Measurements from ENCODE around the gene MYL10.
"Not testable (repeated sequence)": the region's sequence is repeated elsewhere in the genome, so short reads cannot be mapped to it uniquely, and the experiment has no call there.

MYL10 gene

GRCh38 chr7:101617451-101618206, 11.5 kb downstream of the MYL10 start:
- no peak for DNase-seq

GRCh38 chr7:101615446-101615845, 13.7 kb downstream of the MYL10 start:
- no peak for DNase-seq

DNA sequence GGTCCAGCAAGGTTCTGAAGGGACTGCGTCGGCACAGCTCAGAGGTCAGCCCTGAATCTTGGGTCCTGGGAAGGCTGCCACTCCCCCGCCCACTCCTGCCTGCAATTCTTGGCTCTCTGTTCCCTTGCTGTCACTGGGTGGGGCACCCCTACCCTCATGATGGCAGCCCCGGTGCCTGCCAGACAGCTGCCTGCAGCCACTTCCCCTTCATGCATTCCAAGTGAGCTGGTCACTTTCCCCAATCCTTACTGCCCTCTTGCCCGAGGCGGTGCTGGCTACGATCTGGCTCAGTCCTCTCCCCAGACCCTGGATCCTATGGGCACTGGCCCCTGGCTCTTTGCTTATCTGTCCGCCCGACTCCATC, 14.2 kb downstream of the MYL10 start:
- DNase-seq = no peak

DNA sequence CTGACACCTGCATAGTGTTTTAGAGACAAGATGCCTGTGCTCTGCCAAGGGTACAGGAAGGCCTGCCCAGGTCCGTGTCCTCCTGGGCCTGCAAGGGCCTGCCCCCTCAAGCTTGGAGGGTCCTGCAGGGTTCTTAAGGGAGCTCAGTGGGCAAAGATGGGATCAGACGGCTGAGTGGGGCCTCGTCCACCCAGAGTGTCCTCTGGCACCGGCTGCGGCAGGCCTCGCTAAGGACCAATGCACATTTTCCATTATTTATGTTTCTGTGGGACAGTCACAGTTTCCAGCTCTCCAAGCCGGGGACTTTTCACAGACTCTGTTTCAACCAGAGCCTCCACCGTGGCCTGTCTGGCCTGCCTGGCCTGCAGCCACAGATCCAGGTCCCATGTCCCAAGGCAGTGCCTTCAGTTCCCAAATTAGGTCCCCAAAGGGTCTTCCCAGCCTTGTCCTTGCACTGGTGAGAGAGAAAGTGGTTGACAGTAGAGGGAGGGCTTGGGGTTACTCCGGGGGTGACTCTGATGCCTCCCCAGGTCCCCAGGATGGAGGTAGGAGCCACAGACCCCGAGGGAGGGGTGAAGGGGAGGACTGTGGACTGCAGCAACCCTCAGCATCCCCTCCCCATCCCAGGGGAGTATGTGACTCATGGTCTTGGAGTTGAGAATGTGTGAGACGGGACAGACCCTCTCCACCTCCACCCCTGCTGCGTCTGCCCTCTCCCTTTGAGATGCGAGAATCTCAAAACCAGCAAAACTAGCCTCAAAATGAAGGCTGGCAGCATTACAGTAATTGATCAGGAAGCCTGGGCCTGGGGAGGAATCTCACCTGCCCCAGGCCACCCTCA, 14.8 kb downstream of the MYL10 start:
- DNase-seq = no peak

- no peak for DNase-seq
Observed at GRCh38 chr7:101612885-101613515, 16.1 kb downstream of the MYL10 start.

GRCh38 chr7:101608772-101609713, 20.1 kb downstream of the MYL10 start:
- no peak for DNase-seq

DNA sequence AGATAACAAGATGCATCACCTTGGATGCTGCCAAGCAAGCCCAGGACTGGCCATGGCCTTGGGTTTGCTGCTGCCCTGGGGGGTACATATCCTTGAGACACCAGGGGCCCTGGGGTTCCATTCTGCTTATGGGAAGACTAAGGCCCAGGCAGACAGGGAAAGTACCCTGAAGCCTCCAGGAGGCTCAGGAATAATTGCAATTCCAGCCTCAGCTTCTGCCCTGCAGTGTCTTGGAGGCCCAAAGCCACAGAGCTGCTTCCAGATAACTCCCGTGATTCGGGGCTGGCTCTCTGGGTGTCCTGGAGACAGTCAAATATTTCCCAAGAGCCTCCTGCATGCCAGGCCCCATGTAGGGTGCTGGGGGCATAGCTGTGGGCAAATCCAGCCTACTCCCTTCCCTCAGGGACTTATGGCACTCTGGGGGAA, 22.6 kb downstream of the MYL10 start:
- no peak for DNase-seq

DNA sequence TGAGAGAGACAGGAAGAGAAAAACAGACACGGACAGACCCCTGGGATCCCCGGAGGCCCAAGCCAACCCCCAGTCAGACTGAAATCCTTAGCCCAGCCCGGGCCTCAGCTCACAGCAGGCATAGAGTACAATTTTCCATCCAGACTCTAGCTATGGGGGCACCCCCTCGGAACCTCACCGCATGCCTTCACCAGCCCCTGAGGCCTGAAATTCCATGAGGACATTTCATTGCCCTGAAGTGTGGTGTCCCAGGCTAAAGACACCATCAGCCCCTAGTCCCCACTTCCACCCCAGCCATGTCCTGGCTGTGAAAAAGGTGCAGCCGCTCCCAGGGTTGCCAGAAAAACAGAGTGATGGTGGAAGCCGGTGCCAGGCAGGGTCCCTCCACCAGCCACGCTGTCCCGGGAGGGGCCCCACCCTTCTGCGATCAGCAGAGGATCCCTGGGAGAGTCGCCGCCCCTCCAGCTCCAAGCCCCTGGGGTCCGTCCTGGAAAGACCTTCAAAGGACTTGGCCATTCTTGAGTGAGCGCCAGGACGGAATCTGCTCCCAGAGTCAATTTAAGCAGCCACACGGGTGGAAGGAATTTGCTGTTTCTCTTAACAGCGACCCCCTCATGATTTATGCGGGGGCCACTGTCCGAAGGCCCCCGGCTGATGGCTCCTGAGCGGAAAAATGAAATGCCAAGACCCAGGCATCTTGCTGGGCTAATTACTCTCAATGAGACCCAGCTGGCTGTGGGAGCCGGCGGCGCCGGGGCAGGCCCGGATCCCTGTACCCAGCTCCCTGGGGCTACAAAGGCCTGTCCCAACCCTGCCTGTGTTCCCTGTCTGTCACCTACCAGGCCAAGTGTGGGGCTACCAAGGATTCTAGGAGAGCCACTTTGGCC, 23.2 kb downstream of the MYL10 start:
- no peak for DNase-seq

DNA sequence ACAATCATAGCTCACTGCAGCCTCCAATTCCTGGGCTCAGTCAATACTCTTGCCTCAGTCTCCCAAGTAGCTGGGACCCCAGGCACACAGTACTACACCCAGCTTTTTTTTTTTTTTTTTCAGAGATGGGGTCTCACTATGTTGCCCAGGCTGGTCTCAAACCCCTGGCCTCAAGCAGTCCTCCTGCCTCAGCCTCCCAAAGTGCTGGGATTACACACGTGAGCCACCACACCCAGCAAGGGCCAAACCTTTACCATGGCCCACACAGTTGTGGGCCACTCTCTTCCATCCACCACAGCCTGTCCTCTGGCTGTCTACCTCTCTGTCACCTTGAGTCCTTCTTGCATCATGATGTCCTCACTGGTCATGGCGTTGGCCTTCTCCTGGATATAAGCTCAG, 24.2 kb downstream of the MYL10 start:
- not testable (repeated sequence) for DNase-seq

DNA sequence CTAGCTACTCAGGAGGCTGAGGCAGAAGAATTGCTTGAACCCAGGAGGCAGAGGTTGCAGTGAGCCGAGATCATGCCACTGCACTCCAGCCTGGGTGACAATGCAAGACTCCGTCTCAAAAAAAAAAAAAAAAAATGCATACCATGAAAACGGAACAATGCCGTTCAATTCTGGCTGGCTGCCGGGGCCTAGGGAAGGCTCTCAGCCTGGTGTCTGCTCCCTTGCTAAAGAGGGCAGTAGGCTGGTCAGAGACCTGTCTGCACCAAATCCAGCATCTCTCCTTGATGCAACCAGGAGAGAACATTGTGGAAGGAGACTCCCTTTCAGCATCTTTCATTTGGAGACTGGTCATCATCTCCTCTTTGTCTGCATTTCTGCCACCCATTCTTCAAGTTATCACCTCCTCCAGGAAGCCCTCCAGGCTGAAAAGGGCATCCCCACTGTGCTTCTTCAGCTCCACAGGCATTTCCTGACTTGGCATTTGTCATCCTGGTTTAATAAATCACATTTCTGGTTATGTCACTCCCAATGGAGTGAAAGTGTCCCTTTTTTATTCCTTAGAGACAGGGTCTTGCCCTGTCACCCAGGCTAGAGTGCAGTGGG, 24.7 kb downstream of the MYL10 start:
- DNase-seq = no peak

GRCh38 chr7:101602484-101603241, 26.4 kb downstream of the MYL10 start:
- peak; percentile 44 for DNase-seq

DNA sequence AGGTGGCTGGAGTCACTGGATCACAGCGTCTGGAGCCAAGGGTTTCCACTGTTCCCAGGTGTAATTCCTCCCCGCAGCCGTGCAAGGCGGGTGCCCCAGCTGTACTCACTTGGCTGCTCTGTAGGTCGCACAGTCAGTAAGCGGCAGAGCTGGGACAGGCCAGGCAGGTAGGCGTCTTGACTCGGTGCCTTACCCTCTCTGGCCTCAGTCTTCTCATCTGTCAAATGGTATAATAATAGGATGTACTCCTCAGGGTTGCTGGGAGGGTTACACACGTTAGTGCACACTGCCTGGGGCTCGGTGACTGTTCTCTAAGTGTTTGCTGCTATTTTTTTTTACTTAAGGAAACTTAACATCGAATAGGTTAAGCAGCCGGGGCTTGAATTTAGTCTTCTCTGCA, 27.0 kb downstream of the MYL10 start:
- DNase-seq = no peak

GRCh38 chr7:101599787-101600186, 29.3 kb downstream of the MYL10 start:
- no peak for DNase-seq

DNA sequence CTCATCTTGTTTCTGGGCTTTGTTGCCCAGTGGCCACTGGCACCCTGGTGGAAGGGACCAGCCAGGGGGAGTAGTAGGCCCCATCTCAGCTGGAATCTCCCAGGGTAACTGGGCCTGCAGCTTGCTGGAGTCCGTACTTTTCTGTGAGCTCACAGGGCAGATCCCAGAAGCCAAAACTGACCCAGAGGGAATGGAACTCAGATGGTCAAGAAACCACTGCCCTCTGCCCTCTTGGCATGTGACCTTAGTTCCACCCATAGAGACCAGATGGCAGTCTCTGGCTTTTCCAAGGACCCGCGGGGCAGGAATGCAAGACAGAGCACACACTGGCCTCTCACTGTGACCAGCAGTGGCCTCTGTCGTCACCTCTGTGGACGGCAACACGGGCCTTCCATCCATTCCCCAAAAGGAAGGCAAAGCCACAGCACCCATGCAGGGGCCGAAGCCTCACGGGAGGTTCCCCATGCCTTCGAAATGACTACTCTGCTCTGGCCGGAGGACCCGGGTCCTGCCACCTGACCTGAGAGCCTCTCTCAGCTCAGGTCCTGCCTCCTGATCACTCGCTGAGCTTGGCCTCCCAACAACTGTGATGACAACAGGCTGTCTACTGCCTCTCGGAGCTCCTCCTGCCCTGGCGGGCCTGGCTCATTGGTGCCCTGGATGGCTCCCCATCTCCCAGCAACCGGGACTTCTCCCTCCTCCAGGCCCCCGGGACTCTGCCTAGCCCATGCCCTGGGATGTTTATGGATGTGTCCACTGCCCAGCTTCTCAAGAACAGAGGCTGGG, 29.9 kb downstream of the MYL10 start:
- DNase-seq = no peak

- no peak for DNase-seq
Observed at GRCh38 chr7:101598422-101598985, 30.6 kb downstream of the MYL10 start.

DNA sequence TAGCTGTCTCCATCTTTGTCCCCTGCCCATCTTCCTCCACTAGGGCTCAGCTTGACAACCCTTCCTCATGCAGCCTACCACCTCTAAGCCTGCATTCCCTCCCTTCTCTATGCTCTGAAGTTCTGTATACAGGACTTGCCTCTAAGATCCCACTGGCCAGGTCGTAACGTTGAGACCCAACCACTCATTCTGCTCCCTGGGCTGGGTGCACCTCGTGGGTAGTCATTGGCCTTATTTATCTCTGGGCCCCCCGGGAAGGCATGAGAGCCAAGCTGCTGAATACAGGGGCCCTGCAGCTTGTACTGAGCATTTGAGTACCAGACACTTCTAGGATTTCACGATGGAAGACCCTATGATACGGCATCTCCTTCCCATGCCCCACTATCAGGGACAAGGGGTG, 31.2 kb downstream of the MYL10 start:
- no peak for DNase-seq

DNA sequence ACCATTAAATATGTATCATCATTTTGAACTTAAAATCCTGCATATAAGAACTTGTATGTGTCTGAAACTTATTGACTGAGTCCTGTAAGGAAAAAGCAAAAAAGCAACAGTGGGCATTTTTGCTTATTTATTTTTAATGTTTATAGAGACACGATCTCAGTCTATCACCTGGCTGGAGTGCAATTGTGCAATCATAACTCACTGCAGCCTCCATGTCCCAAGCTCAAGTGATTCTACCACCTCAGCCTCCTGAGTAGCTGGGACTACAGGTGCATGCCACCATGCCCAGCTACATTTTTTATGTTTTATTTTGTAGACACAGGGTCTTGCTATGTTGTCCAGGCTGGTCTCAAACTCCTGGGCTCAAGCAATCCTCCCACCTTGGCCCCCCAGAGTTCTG, 32.2 kb downstream of the MYL10 start:
- no peak for DNase-seq

GRCh38 chr7:101595766-101596537, 33.1 kb downstream of the MYL10 start:
- no peak for DNase-seq
